ENCODE results near the gene DDX60.

The DDX60 gene

GRCh38 chr4:168269896-168270295, 48.7 kb downstream of the DDX60 start:
- Histone ChIP-seq H3K27ac (ENCODE audit: insufficient read depth, low read depth, low read length, poor library complexity, severe bottlenecking) (no peak overlapping the region), H3K4me3 (ENCODE audit: insufficient read depth, low read depth, low read length) (no peak overlapping the region), H3K27me3 (ENCODE audit: control insufficient read depth, insufficient read depth, low read length, poor library complexity, severe bottlenecking) (no peaks in the 10 kb centered on the region), H3K36me3 (ENCODE audit: control insufficient read depth, insufficient read depth, low read length) (no peaks in the 10 kb centered on the region), H3K9me3 (ENCODE audit: control insufficient read depth, low read length) (no peaks in the 10 kb centered on the region), H3K4me1 (ENCODE audit: control insufficient read depth, insufficient read depth, low read length) (no peaks in the 10 kb centered on the region)
- WGBS, 2 experiments: 68 to 91% methylated on average over 1 to 2 of the region's 2 CpGs

DNA sequence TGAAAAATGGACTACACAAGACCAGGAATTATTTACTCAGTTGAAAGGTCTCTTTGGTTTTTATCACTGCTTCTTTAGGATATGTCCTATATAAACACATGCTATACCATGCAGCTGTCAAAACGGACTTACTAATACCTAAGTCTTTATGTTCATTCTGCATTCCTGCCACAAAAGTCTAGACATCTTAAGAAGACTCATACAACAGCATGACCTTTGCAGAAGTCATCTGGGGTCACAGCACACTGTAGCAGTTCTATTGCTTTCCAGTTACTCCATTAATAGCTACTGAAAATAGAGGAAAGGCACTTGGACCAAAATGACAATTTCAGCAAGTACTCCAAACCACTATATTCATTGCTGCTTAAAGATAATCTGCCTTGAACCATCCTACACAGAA, 53.2 kb downstream of the DDX60 start:
- H3K4me3 ChIP-seq (ENCODE audit: insufficient read depth, low read depth, low read length): no peak overlapping the region
- no peaks in the 10 kb centered on the region for H3K36me3 ChIP-seq (ENCODE audit: control insufficient read depth, insufficient read depth, low read length)
- 93 to 100% methylated on average over 1 of the region's 1 CpG for WGBS, 2 experiments
- H3K9me3 ChIP-seq (ENCODE audit: control insufficient read depth, low read length): no peaks in the 10 kb centered on the region
- H3K4me1 ChIP-seq (ENCODE audit: control insufficient read depth, insufficient read depth, low read length): no peaks in the 10 kb centered on the region
- H3K27ac ChIP-seq (ENCODE audit: insufficient read depth, low read depth, low read length, poor library complexity, severe bottlenecking): no peak overlapping the region
- H3K27me3 ChIP-seq (ENCODE audit: control insufficient read depth, insufficient read depth, low read length, poor library complexity, severe bottlenecking): no peaks in the 10 kb centered on the region

DNA sequence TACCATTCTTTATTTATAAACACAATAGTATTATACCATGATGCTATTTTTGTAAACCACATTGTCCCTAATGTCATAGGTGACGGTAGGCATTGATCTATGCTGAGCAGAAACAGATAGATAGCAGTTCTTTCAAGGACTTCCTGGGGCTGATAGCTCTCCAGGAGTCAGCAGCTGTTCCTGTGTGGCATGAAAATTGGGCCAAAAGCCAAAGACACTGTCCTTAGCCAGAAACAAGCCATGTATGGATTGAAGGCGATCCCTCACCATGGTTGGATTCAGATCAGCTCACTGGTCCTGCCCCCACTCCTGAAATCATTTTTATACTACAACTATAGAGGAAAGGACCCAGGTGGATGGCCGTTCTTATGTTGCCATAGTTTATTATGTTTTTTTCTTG, 53.6 kb downstream of the DDX60 start:
- no peaks in the 10 kb centered on the region for H3K36me3 ChIP-seq (ENCODE audit: control insufficient read depth, insufficient read depth, low read length)

GRCh38 chr4:168263039-168263438, 55.5 kb downstream of the DDX60 start:
- no peaks in the 10 kb centered on the region for H3K36me3 ChIP-seq (ENCODE audit: control insufficient read depth, insufficient read depth, low read length)
- H3K4me1 ChIP-seq (ENCODE audit: control insufficient read depth, insufficient read depth, low read length): no peaks in the 10 kb centered on the region
- WGBS, 2 experiments: 88 to 100% methylated on average over 1 of the region's 1 CpG
- no peak overlapping the region for H3K27ac ChIP-seq (ENCODE audit: insufficient read depth, low read depth, low read length, poor library complexity, severe bottlenecking)
- no peak overlapping the region for H3K4me3 ChIP-seq (ENCODE audit: insufficient read depth, low read depth, low read length)
- no peaks in the 10 kb centered on the region for H3K9me3 ChIP-seq (ENCODE audit: control insufficient read depth, low read length)
- no peaks in the 10 kb centered on the region for H3K27me3 ChIP-seq (ENCODE audit: control insufficient read depth, insufficient read depth, low read length, poor library complexity, severe bottlenecking)

More for the DNA sequence above, 53.6 kb downstream of the DDX60 start:
- Histone ChIP-seq H3K9me3 (ENCODE audit: control insufficient read depth, low read length) (no peaks in the 10 kb centered on the region), H3K4me1 (ENCODE audit: control insufficient read depth, insufficient read depth, low read length) (no peaks in the 10 kb centered on the region), H3K27me3 (ENCODE audit: control insufficient read depth, insufficient read depth, low read length, poor library complexity, severe bottlenecking) (no peaks in the 10 kb centered on the region), H3K27ac (ENCODE audit: insufficient read depth, low read depth, low read length, poor library complexity, severe bottlenecking) (no peak overlapping the region), H3K4me3 (ENCODE audit: insufficient read depth, low read depth, low read length) (no peak overlapping the region)
- 91 to 96% methylated on average over 2 to 3 of the region's 3 CpGs for WGBS, 2 experiments

GRCh38 chr4:168259096-168259495, 59.5 kb downstream of the DDX60 start:
- no peaks in the 10 kb centered on the region for H3K36me3 ChIP-seq (ENCODE audit: control insufficient read depth, insufficient read depth, low read length)
- H3K4me3 ChIP-seq (ENCODE audit: insufficient read depth, low read depth, low read length): no peak overlapping the region
- no peaks in the 10 kb centered on the region for H3K27me3 ChIP-seq (ENCODE audit: control insufficient read depth, insufficient read depth, low read length, poor library complexity, severe bottlenecking)
- no peak overlapping the region for H3K27ac ChIP-seq (ENCODE audit: insufficient read depth, low read depth, low read length, poor library complexity, severe bottlenecking)
- 75 to 86% methylated on average over 1 of the region's 1 CpG for WGBS, 2 experiments
- no peaks in the 10 kb centered on the region for H3K4me1 ChIP-seq (ENCODE audit: control insufficient read depth, insufficient read depth, low read length)
- H3K9me3 ChIP-seq (ENCODE audit: control insufficient read depth, low read length): no peaks in the 10 kb centered on the region

DNA sequence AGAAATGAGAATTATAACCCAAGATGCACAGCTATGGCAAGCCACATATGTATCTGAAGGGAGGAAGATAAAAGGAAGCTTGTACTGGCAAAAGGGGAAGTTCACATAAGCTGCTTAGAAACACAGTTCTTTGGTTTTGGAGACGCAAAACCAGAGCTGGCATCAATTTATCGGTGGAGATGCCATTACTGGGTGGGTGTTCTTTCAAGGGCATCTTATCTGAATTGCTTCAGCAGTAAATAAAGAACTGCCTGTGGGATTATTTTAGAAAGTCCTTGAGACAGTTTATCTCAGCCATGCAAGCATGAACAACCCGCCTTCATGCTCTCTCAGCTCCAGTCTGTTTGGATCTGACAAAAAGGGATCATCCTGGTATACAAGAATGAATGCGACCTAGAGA, 60.8 kb downstream of the DDX60 start:
- no peak overlapping the region for H3K4me3 ChIP-seq (ENCODE audit: insufficient read depth, low read depth, low read length)
- no peak overlapping the region for H3K27ac ChIP-seq (ENCODE audit: insufficient read depth, low read depth, low read length, poor library complexity, severe bottlenecking)
- H3K27me3 ChIP-seq (ENCODE audit: control insufficient read depth, insufficient read depth, low read length, poor library complexity, severe bottlenecking): no peaks in the 10 kb centered on the region
- H3K4me1 ChIP-seq (ENCODE audit: control insufficient read depth, insufficient read depth, low read length): no peaks in the 10 kb centered on the region
- WGBS, 2 experiments: 89 to 93% methylated on average over 4 of the region's 4 CpGs
- no peaks in the 10 kb centered on the region for H3K9me3 ChIP-seq (ENCODE audit: control insufficient read depth, low read length)
- H3K36me3 ChIP-seq (ENCODE audit: control insufficient read depth, insufficient read depth, low read length): no peaks in the 10 kb centered on the region

DNA sequence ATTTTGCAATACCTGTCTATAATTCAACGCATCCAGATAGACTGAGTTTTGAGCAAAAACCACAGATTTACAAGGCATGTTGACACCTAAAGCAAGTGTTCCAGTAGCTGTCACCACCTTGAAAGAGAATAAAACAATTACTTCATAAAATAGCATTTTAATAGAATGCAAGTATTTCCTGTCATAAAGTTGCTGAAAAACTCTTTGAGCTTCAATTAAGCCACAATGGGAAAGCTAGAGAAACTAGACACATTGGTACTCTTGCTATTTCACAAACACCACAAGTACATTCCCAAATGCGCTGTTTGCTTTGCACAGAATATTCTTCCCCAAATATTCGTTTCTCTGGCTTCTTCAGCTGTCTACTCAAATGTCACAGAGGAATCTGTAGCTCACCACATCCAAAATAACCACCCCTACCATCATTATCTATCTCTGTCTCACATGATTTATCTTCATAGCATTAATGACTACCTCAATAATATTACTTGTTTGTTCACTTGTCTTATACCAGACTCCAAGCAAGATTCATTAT, 70.3 kb downstream of the DDX60 start:
- no peaks in the 10 kb centered on the region for H3K4me1 ChIP-seq (ENCODE audit: control insufficient read depth, insufficient read depth, low read length)
- no peak overlapping the region for H3K27ac ChIP-seq (ENCODE audit: insufficient read depth, low read depth, low read length, poor library complexity, severe bottlenecking)
- no peaks in the 10 kb centered on the region for H3K36me3 ChIP-seq (ENCODE audit: control insufficient read depth, insufficient read depth, low read length)
- H3K27me3 ChIP-seq (ENCODE audit: control insufficient read depth, insufficient read depth, low read length, poor library complexity, severe bottlenecking): no peaks in the 10 kb centered on the region
- no peak overlapping the region for H3K4me3 ChIP-seq (ENCODE audit: insufficient read depth, low read depth, low read length)
- 90 to 91% methylated on average over 3 of the region's 3 CpGs for WGBS, 2 experiments
- no peaks in the 10 kb centered on the region for H3K9me3 ChIP-seq (ENCODE audit: control insufficient read depth, low read length)

DNA sequence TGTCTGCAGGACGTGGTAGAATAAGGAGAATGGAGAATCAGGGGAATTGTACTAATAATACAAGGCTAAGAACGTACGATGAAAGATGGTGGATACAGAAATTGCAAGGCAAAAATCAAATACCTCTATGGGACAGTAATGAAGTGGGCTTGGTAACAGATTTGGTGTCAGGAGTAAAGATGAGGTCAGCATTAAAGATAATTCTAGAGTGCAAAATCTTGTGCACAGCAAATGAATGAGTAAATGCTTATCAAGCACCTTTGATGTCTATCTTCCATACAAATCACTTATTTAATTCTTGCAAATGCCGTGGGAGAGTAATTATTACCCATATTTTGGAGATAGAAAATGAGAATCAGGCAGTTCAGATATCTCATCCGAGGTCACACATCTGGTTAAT, 70.9 kb downstream of the DDX60 start:
- no peaks in the 10 kb centered on the region for H3K27me3 ChIP-seq (ENCODE audit: control insufficient read depth, insufficient read depth, low read length, poor library complexity, severe bottlenecking)
- no peaks in the 10 kb centered on the region for H3K9me3 ChIP-seq (ENCODE audit: control insufficient read depth, low read length)
- no peak overlapping the region for H3K27ac ChIP-seq (ENCODE audit: insufficient read depth, low read depth, low read length, poor library complexity, severe bottlenecking)
- no peaks in the 10 kb centered on the region for H3K36me3 ChIP-seq (ENCODE audit: control insufficient read depth, insufficient read depth, low read length)
- H3K4me3 ChIP-seq (ENCODE audit: insufficient read depth, low read depth, low read length): no peak overlapping the region
- no peaks in the 10 kb centered on the region for H3K4me1 ChIP-seq (ENCODE audit: control insufficient read depth, insufficient read depth, low read length)
- 91 to 96% methylated on average over 3 to 5 of the region's 5 CpGs for WGBS, 2 experiments

DNA sequence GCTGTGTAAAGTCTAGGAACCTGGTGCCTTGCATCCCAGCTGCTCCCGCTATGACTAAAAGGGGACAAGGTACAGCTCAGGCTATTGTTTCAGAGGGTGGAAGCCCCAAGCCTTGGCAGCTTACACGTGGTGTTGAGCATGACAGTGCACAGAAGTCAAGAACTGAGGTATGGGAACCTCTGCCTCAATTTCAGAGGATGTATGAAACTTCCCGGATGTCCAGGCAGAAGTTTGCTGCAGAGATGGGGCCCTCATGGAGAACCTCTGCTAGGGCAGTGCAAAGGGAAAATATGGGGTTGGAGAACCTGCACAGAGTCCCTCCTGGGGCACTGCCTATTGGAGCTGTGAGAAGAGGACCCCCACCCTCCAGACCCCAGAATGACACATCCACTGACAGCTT, 76.6 kb downstream of the DDX60 start:
- WGBS, 2 experiments: 86 to 88% methylated on average over 3 of the region's 3 CpGs

GRCh38 chr4:168240821-168241220, 77.7 kb downstream of the DDX60 start:
- H3K4me3 ChIP-seq (ENCODE audit: insufficient read depth, low read depth, low read length): no peak overlapping the region
- H3K4me1 ChIP-seq (ENCODE audit: control insufficient read depth, insufficient read depth, low read length): no peaks in the 10 kb centered on the region
- no peak overlapping the region for H3K27ac ChIP-seq (ENCODE audit: insufficient read depth, low read depth, low read length, poor library complexity, severe bottlenecking)
- no peaks in the 10 kb centered on the region for H3K36me3 ChIP-seq (ENCODE audit: control insufficient read depth, insufficient read depth, low read length)
- H3K9me3 ChIP-seq (ENCODE audit: control insufficient read depth, low read length): no peaks in the 10 kb centered on the region
- no peaks in the 10 kb centered on the region for H3K27me3 ChIP-seq (ENCODE audit: control insufficient read depth, insufficient read depth, low read length, poor library complexity, severe bottlenecking)
- 83 to 97% methylated on average over 2 of the region's 2 CpGs for WGBS, 2 experiments

More for the DNA sequence above, 76.6 kb downstream of the DDX60 start:
- H3K4me3 ChIP-seq (ENCODE audit: insufficient read depth, low read depth, low read length): no peak overlapping the region
- H3K36me3 ChIP-seq (ENCODE audit: control insufficient read depth, insufficient read depth, low read length): no peaks in the 10 kb centered on the region
- no peaks in the 10 kb centered on the region for H3K9me3 ChIP-seq (ENCODE audit: control insufficient read depth, low read length)
- H3K27ac ChIP-seq (ENCODE audit: insufficient read depth, low read depth, low read length, poor library complexity, severe bottlenecking): no peak overlapping the region
- H3K27me3 ChIP-seq (ENCODE audit: control insufficient read depth, insufficient read depth, low read length, poor library complexity, severe bottlenecking): no peaks in the 10 kb centered on the region
- H3K4me1 ChIP-seq (ENCODE audit: control insufficient read depth, insufficient read depth, low read length): no peaks in the 10 kb centered on the region

- Histone ChIP-seq H3K27me3 (ENCODE audit: control insufficient read depth, insufficient read depth, low read length, poor library complexity, severe bottlenecking) (no peaks in the 10 kb centered on the region), H3K9me3 (ENCODE audit: control insufficient read depth, low read length) (no peaks in the 10 kb centered on the region), H3K4me1 (ENCODE audit: control insufficient read depth, insufficient read depth, low read length) (no peaks in the 10 kb centered on the region), H3K27ac (ENCODE audit: insufficient read depth, low read depth, low read length, poor library complexity, severe bottlenecking) (no peak overlapping the region), H3K4me3 (ENCODE audit: insufficient read depth, low read depth, low read length) (no peak overlapping the region), H3K36me3 (ENCODE audit: control insufficient read depth, insufficient read depth, low read length) (no peaks in the 10 kb centered on the region)
- 93 to 94% methylated on average over 2 of the region's 2 CpGs for WGBS, 2 experiments
Measured at GRCh38 chr4:168221301-168221700, 97.3 kb downstream of the DDX60 start.
